Glutamatergic neuron (in vitro differentiated cells): ENCODE data around the gene FMO4. TPM values are rescaled to one million over a fixed set of nuclear protein-coding genes. Genes with fewer than 3 reads are reported as not detected.

Experiments used
- DNase-seq: peaks from one replicate; pipeline ENCODE4 v3.0.0; 2022
- H3K27ac Mint-ChIP-seq: one replicate; pipeline ENCODE4 v1.8.0; 2020; ENCODE audit warnings: mild to moderate bottlenecking, mixed read lengths, inconsistent platforms; ENCODE audit not compliant: unreplicated experiment
- H3K27me3 Mint-ChIP-seq: one replicate; pipeline ENCODE4 v1.8.0; 2020; ENCODE audit warnings: mild to moderate bottlenecking, moderate library complexity, mixed read lengths, inconsistent platforms; ENCODE audit not compliant: unreplicated experiment
- H3K36me3 Mint-ChIP-seq: one replicate; pipeline ENCODE4 v1.8.0; 2020; ENCODE audit warnings: mild to moderate bottlenecking, mixed read lengths, inconsistent platforms; ENCODE audit not compliant: unreplicated experiment
- H3K4me1 Mint-ChIP-seq: one replicate; pipeline ENCODE4 v1.8.0; 2020; ENCODE audit warnings: mild to moderate bottlenecking, low read depth, mixed read lengths, inconsistent platforms; ENCODE audit not compliant: unreplicated experiment
- H3K4me3 Mint-ChIP-seq: one replicate; pipeline ENCODE4 v1.8.0; 2020; ENCODE audit warnings: mild to moderate bottlenecking, mixed read lengths, inconsistent platforms; ENCODE audit not compliant: unreplicated experiment
- H3K9me3 Mint-ChIP-seq: one replicate; pipeline ENCODE4 v1.8.0; 2020; ENCODE audit warnings: mild to moderate bottlenecking, moderate library complexity, mixed read lengths, inconsistent platforms; ENCODE audit not compliant: unreplicated experiment
- long read RNA-seq: library from polyadenylated mRNA; unstranded; transcript quantifications from one replicate; pipeline ENCODE4 v2.0.0, GENCODE V29; 2020; ENCODE audit not compliant: unreplicated experiment
- total RNA-seq: library from RNA; stranded (reverse); fragmentation: NEBNext Ultra II Directional; extraction: Animal tissue kit (Norgen Biotek cat#: 25700); gene quantifications from one replicate; pipeline ENCODE4 v1.2.1, GENCODE V29; 2021; ENCODE audit not compliant: unreplicated experiment
- TF ChIP-seq, protein P1 (sequence below): fragments of 200-600 bp; sonication (generic); IDR thresholded peaks from one replicate; pipeline ENCODE4 v1.5.0; 2021; ENCODE audit not compliant: partially characterized antibody, unreplicated experiment

Gene FMO4, protein sequence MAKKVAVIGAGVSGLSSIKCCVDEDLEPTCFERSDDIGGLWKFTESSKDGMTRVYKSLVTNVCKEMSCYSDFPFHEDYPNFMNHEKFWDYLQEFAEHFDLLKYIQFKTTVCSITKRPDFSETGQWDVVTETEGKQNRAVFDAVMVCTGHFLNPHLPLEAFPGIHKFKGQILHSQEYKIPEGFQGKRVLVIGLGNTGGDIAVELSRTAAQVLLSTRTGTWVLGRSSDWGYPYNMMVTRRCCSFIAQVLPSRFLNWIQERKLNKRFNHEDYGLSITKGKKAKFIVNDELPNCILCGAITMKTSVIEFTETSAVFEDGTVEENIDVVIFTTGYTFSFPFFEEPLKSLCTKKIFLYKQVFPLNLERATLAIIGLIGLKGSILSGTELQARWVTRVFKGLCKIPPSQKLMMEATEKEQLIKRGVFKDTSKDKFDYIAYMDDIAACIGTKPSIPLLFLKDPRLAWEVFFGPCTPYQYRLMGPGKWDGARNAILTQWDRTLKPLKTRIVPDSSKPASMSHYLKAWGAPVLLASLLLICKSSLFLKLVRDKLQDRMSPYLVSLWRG
- total RNA-seq, result 0.56 TPM
- long read RNA-seq, result 0 reads

DNA sequence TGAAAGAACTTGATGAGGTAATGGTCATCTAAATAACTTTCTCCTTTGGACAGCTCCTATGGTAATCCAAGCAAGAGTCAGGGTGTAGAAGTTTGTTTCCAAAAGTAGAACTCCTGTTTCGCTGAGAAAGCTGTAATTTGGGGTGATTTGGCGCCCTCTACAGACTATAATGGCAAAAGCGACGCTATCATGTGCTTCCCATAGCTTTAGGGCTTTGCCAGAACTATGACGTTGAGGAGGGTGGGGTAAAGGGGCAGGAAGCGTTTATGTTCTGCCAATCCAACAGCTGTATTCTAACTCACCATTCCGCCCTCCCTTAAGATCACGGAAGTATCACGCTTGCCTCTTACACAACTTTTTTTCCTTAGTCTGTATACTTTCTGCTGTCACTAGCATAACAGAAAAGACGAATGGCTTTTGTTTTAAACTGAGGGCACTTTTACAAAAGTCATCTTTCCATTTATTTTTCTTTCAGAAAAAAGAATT, at the start of gene FMO4:
Gene FMO4 (plus strand): TSS at position 349 of the 486 bp plus-strand sequence. CDS start 5,643 bp downstream, outside the sequence.
- Mint-ChIP-seq H3K4me1 (no peaks in the 10 kb centered on the region), H3K36me3 (no peaks in the 10 kb centered on the region), H3K4me3 (peak within 1 kb of the TSS; percentile 74), H3K27ac (no peak within 1 kb of the TSS), H3K27me3 (peaks cover 2% of the 10 kb centered on the region), H3K9me3 (no peaks in the 10 kb centered on the region)
- peak; percentile 35 for DNase-seq
- TF ChIP-seq, protein P1, sequence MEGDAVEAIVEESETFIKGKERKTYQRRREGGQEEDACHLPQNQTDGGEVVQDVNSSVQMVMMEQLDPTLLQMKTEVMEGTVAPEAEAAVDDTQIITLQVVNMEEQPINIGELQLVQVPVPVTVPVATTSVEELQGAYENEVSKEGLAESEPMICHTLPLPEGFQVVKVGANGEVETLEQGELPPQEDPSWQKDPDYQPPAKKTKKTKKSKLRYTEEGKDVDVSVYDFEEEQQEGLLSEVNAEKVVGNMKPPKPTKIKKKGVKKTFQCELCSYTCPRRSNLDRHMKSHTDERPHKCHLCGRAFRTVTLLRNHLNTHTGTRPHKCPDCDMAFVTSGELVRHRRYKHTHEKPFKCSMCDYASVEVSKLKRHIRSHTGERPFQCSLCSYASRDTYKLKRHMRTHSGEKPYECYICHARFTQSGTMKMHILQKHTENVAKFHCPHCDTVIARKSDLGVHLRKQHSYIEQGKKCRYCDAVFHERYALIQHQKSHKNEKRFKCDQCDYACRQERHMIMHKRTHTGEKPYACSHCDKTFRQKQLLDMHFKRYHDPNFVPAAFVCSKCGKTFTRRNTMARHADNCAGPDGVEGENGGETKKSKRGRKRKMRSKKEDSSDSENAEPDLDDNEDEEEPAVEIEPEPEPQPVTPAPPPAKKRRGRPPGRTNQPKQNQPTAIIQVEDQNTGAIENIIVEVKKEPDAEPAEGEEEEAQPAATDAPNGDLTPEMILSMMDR, result peak; percentile 69

DNA sequence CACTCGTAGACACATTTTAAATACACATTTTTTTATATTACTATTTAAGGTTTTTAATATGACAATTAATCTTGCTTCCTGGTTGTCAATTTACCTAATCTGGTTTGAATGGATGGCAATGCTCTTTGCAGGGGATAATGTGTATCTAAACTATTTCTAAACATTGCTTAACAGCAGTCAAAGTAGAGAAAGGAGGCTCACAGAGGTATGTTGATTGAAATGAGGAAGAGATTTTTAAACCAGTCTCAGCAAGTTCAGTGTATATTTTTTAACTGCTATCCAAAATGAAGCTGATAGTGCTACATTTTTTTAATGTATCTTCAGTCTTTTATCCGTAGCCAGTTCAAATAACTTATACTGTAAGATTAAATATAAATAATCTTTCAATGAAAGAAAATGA, 48.3 kb upstream of the FMO4 start:
- DNase-seq, result no peak
- no peaks in the 10 kb centered on the region for H3K36me3 Mint-ChIP-seq
- H3K4me3 Mint-ChIP-seq, result no peak overlapping the region
- no peak overlapping the region for H3K27ac Mint-ChIP-seq
- H3K9me3 Mint-ChIP-seq, result no peaks in the 10 kb centered on the region
- TF ChIP-seq, protein P1, result no peak
- H3K27me3 Mint-ChIP-seq, result peaks cover 2% of the 10 kb centered on the region
- no peaks in the 10 kb centered on the region for H3K4me1 Mint-ChIP-seq

DNA sequence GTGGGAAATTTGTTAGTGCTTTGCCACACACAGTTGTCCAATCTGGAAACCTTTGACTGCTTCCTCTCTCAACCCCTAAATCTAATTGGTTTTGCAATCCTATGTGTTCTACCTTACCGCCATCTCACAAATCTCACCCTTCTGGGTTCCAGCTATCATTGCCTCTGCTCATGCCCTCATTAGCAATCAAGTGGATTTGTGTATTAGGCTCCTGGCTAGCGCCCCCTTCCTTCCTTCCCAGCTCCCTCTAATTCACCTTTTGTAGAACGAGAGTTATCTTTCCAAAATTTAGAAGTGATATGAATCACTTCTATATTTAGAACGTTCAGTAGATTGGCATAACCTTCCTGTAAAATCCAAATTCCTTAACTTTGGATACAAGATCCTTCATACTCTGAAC, 47.1 kb upstream of the FMO4 start:
- no peaks in the 10 kb centered on the region for H3K4me1 Mint-ChIP-seq
- DNase-seq, result no peak
- TF ChIP-seq, protein P1, result no peak
- H3K36me3 Mint-ChIP-seq, result no peaks in the 10 kb centered on the region
- no peaks in the 10 kb centered on the region for H3K9me3 Mint-ChIP-seq
- H3K27ac Mint-ChIP-seq, result no peak overlapping the region
- no peaks in the 10 kb centered on the region for H3K27me3 Mint-ChIP-seq
- H3K4me3 Mint-ChIP-seq, result no peak overlapping the region

DNA sequence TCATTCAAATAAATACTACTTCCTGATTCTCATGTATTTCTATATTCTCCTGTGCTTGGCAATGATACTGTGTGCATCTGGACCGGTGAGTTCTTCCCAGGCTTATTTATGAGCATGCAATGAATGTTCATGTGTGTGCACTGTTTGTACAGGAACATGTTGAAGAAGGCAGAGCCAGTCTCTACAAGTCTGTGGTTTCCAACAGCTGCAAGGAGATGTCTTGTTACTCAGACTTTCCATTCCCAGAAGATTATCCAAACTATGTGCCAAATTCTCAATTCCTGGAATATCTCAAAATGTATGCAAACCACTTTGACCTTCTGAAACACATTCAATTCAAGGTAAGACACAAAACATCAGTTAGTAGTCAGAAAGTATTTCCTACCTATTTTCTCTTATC, 46.6 kb upstream of the FMO4 start:
- TF ChIP-seq, protein P1, result no peak
- Mint-ChIP-seq H3K27ac (no peak overlapping the region), H3K4me1 (no peaks in the 10 kb centered on the region), H3K4me3 (no peak overlapping the region), H3K36me3 (no peaks in the 10 kb centered on the region), H3K9me3 (no peaks in the 10 kb centered on the region), H3K27me3 (no peaks in the 10 kb centered on the region)
- DNase-seq, result no peak

DNA sequence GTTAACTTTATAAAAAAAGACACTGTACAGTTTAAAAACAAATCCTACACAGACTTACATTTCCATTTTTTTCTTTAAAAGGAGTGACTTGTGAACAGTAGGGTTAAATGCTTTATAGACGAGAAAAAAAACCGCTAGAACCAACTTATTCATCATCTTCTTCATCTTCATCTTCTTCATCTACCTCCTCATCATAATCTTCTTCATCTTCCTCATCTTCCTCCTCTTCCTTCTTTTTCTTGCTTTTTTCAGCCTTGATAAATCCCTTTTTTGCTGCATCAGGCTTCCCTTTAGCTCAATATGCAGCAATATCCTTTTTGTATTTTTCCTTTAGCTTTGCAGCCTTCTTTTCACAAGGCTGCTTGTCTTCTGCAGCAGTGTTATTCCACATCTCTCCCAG, 43.2 kb upstream of the FMO4 start:
- Mint-ChIP-seq H3K4me3 (no peak overlapping the region), H3K27ac (no peak overlapping the region), H3K9me3 (peaks cover 2% of the 10 kb centered on the region), H3K27me3 (no peaks in the 10 kb centered on the region), H3K4me1 (no peaks in the 10 kb centered on the region), H3K36me3 (no peaks in the 10 kb centered on the region)
- TF ChIP-seq, protein P1, result no peak
- DNase-seq, result no peak
